H1 (cell line): ENCODE measurements around the gene TM9SF2. TPM values are rescaled to one million over a fixed set of nuclear protein-coding genes. Genes with fewer than 3 reads are reported as not detected.

Source experiments
- CBX8 ChIP-seq: fragments of 300-800, 300-1000 bp; sonication (generic); IDR thresholded peaks from 2 replicates; pipeline ENCODE4 v1.7.1; 2016; ENCODE audit warnings: low read depth, low read length, borderline replicate concordance
- CHD7 ChIP-seq: fragments of 300-600 bp; sonication (generic); IDR thresholded peaks from 2 replicates; pipeline ENCODE4 v1.7.1; 2012; ENCODE audit warnings: low read length, moderate library complexity, mild to moderate bottlenecking, inconsistent platforms; ENCODE audit not compliant: insufficient replicate concordance
- E2F6 ChIP-seq: IDR thresholded peaks from 2 replicates; pipeline ENCODE4 v1.6.1; 2012; ENCODE audit warnings: inconsistent platforms
- FOSL1 ChIP-seq: IDR thresholded peaks from 2 replicates; pipeline ENCODE4 v1.6.1; 2011; ENCODE audit warnings: mild to moderate bottlenecking, low read depth, low read length, moderate library complexity; ENCODE audit not compliant: insufficient read depth
- MAX ChIP-seq: IDR thresholded peaks from 2 replicates; pipeline ENCODE4 v1.6.1; 2012; ENCODE audit warnings: inconsistent platforms
- NANOG ChIP-seq: IDR thresholded peaks from 2 replicates; pipeline ENCODE4 v1.6.1; 2011; ENCODE audit warnings: low read length, low read depth, mild to moderate bottlenecking, inconsistent platforms; ENCODE audit not compliant: insufficient read depth, poor library complexity, severe bottlenecking
- SP2 ChIP-seq: IDR thresholded peaks from 2 replicates; pipeline ENCODE4 v1.6.1; 2012; ENCODE audit warnings: mild to moderate bottlenecking, low read length, inconsistent platforms
- polyA plus RNA-seq, 7 experiments: library from polyadenylated mRNA; depleted of rRNA in 3 of 7; stranded (reverse) in 5 of 7; unstranded in 2 of 7; fragments of >200 nt in 5 of 7; fragments of 200-250 nt in 2 of 7; gene quantifications; 1 replicate in 5 of 7; 2 replicates in 1 of 7; 4 replicates in 1 of 7; pipeline versions ENCODE4 v1.2.1 to v1.2.3, GENCODE V29; 2011 to 2013; ENCODE audit warnings: missing spikeins in 2 of 7, mixed read lengths in 2 of 7
- total RNA-seq: library from RNA; stranded (reverse); fragmentation: NEBNext Ultra II Directional; extraction: Animal tissue kit (Norgen Biotek cat#: 25700); gene quantifications from 2 replicates; pipeline ENCODE4 v1.2.1, GENCODE V29; 2021

The TM9SF2 gene
- total and polyA plus RNA-seq, 2 of the 8 experiments (the other 6 are each of a cell fraction or from before 2014, with no cell fraction given), result 68.0 to 101 TPM

- TF ChIP-seq CHD7 (no peak), NANOG (no peak), E2F6 (no peak), FOSL1 (no peak), CBX8 (no peak), MAX (no peak), SP2 (no peak)
Observed at GRCh38 chr13:99469041-99469440, 32.2 kb upstream of the TM9SF2 start (continued).
